GDM1 (cell line): ENCODE data around the gene KRTAP5-3.
"Not testable (repeated sequence)": the region's sequence is repeated elsewhere in the genome, so short reads cannot be mapped to it uniquely, and the experiment has no call there.

Experiments used
- DNase-seq: peaks from one replicate; lab custom pipeline; 2025; lab: John Stamatoyannopoulos, UW

The KRTAP5-3 gene

DNA sequence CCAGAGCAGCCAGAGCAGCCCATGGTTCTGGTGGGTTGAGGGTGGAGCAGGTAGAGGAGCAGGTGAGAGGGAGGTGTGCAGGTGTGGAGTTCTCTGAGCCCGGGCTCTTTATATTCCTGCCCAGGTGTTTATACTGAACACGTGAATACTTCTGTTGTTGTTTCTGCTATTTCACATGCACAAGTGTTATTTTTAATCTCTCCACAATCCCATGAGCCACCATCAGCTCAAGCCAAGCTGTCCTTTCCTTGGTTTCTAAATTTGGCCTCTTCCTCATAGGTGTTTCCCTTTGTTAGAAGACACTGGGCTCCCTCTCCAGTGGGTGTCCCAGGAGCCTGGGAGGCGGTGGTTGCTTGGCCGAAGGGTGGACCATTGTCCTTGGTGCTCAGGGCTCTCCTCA lies at the start of gene KRTAP5-3:
Gene KRTAP5-3, minus strand, starts transcription at position 101 of the 400 bp plus-strand sequence. Its CDS starts 78 bp downstream, at position 23.
- DNase-seq, result no peak

GRCh38 chr11:1656670-1657069 lies 48.4 kb upstream of the KRTAP5-3 start:
- DNase-seq, result no peak

- DNase-seq, result no peak
Measured at GRCh38 chr11:1656061-1656441, 47.8 kb upstream of the KRTAP5-3 start.

GRCh38 chr11:1655168-1656060 lies 47.2 kb upstream of the KRTAP5-3 start:
- no peak for DNase-seq

DNA sequence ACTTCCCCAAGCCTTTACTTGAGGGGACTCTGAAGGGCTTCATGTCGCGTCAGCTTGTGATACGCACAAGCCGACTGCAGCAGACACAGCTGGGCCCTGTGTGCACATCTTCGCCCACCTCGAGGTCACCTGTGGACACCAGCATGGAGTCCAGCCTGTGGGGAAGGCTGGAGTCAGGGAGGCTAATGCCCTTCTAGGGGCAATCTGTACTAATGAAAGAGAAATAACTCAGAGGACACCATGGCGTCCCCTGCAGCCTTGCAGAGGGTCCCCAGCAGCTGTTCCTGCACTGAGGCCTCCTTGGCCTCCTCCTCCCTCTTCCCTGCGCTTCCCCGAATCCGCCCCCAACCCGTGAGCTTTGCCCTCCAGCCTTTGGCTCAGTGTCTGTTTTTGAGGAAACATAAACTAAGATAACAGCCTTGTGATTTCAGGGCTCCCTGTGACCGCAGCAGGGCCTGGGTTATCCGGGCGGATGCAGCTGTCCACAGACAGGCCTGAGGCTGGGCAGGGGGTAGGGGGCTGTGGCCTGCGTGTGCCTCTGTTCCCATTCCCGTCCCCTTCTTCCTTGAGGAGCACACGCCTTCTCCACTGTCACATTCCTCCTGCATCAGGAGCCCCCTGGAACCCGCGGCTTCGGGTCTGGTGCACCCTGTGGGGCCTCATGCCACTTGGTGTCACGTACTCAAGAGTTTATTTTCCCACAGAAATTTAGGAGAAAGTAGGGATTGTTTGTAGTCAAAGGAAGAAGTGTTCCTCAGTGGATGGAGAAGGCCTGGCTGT lies 46.3 kb upstream of the KRTAP5-3 start:
- no peak for DNase-seq

GRCh38 chr11:1653541-1654387 lies 45.5 kb upstream of the KRTAP5-3 start:
- DNase-seq, result no peak

- DNase-seq, result no peak
Measured at GRCh38 chr11:1652771-1653540, 44.7 kb upstream of the KRTAP5-3 start.

GRCh38 chr11:1652442-1652770 lies 44.1 kb upstream of the KRTAP5-3 start:
- no peak for DNase-seq

DNA sequence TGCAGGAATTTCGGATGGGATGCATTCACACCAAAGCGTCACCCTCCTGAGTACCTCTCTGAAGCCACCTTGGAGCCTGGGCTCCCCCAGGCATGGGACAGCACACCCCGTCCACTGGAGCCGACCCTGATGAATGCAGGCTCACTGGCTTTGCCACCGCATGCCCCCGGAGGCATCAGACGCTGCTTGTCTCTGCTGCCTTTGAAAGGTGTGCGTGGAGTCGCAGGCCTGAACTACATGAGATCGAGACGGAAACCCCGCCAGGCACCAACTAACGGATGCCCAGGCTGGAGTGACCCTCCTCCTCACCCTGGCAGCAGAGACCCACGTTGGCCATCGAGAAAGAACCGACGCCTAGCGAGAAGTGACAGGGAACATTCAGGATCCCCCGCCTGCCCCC lies 43.8 kb upstream of the KRTAP5-3 start:
- DNase-seq, result no peak

GRCh38 chr11:1651411-1651980 lies 43.2 kb upstream of the KRTAP5-3 start:
- DNase-seq, result no peak

- no peak for DNase-seq
Measured at GRCh38 chr11:1650918-1651262, 42.6 kb upstream of the KRTAP5-3 start.

DNA sequence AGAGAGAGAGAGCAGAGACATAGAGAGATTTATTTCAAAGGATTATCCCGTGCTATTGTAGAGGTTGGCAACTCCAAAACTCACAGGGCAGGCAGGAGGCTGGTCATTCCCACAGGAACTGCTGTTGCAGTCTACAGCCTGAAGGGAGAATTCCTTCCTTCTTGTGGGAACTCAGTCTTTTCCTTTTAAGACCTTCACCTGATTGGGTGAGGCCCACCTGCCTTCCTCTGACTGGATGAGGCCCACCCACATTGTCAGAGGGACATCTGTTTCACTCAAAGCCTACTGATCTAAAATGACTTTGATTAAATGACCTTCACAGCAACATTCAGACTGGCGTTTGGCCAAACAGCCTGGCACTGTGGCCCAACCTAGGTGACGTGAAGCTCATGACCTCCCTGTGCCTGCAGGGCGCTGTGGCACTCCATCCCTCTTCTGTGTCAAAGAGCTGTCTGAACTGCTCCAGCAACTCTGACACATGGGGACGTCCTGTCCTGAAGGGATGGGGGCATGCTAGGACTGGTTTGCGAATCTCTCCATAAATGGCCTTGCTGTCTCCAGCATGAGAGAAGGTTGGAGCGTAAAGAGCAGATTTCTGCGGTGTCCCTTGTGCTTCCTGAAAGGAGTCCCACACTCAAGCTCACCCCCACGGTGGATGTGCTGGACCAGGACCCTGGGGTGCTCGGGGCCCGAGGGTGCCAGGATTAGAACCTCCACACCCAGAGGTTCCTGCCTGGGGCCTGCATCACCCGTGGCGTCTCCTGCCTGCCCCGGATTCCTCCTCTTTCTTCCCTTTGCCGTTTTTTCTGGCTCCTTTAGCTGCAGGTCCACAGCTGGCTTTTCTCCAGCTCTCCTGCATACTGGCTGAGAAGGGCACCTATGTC lies 42.0 kb upstream of the KRTAP5-3 start:
- DNase-seq, result no peak

- no peak for DNase-seq
Measured at GRCh38 chr11:1648653-1649420, 40.6 kb upstream of the KRTAP5-3 start.

DNA sequence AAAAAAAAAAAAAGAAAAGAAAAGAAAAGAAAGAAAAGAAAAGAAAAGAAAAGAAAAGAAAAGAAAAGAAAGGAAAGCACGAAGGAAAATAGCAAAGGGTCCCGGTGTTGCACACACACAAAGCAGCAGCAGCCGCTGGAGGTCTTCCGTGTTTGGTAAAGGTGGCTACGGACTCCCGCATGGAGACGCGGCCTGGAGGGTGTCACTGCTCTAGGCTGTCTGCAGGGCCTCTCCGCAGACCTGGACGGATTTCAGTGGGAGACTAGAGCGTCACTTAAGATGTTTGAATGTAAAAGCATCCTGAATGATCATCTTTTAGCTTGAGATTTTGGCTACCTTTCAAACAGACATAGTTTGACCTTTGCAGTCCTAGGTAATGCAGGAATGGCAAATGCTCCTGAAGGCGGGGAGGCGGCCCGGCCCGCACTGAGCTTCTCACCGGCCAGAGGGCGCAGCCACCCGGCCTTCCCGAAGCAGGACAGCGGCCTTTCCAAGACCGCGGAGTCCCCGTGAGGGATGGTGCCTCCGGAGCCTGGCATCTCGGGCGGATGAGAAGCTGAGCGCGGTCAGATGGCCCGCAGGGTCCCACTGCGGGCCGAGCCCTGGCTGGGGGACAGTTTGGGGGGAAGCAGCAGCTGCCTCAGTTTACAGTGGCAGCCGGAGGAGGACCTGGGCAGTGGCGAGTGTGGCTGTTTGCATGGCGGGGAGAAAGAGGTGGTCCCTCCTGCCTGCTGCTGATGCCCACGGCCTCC lies 39.8 kb upstream of the KRTAP5-3 start:
- no peak for DNase-seq

DNA sequence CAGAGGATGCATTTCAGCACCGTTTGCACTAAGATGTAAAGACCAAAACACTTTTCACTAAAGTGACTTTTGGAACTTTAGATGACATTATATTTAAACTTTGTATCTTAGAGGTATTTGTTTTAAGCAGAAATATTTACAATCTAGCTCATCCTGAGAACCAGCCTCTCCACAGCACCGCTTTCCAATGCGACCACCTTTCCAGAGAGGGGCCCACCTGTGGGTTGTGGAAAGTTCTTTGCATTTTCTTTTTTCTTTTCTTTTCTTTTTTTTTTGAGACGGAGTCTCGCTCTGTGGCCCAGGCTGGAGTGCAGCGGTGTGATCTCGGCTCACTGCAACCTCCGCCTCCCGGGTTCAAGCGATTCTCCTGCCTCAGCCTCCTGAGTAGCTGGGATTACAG lies 38.3 kb upstream of the KRTAP5-3 start:
- DNase-seq, result not testable (repeated sequence)

DNA sequence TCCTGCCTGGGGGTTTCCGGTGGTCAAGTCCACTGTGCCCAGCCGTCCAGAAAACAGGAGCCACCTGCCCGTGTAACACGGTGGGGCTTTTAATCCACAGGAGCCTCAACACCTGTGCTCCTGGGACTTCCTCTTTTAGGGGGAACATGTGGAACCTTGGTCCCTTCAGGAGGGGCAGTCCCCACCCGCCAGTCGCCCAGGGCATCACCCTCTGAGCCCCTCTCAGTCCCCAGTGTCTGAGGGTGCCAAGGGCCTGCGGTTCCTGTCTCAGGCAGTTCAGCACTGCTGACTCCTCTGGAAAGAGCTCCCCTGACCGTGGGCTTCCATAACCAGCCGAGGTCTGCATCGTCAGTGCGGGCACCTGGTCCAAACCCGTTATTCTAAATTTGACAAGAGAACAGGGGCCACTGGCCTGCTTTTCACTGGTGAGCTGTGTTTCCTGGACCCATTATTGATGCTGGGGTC lies 37.1 kb upstream of the KRTAP5-3 start:
- DNase-seq, result no peak

DNA sequence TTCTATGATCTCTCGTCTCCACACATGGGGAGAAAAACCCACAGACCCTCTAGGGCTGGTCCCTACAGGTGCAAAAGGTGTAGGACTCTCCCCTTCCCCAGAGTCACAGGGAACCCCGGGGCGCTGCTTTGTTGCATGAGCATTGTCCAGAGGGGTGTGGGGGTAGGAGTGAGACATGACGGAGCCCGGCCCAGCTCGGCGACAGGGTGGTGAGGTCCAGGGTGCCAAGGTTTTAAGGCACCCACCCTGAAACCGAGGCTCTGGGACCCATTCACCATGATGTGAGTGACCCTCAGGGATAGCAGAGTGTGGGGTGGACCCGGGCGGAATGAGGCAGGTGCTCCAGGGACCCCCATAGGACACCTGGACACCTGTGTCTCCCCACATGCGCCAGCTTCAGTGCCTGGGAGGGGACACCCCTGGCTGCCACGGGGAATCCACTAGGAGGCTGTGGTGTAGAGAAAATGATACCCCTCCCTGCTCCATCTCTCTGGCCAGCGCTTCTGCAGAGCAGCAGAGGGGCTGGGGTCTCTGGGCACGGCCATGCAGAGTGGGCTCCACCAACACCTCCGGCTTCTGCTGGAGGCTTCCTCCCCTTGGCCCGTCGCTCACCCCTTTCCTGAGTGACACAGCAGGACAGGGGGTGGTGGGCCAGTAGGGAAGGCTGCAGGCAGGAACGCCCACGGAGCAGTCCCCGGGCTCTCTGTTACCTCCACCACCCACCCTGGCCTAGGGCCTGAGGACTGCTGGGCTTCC lies 36.5 kb upstream of the KRTAP5-3 start:
- DNase-seq, result no peak

GRCh38 chr11:1643146-1643690 lies 35.0 kb upstream of the KRTAP5-3 start:
- DNase-seq, result no peak
